HEK293 (cell line): ENCODE measurements around the gene PPARGC1A.

ENCODE experiments used
- BCL11A ChIP-seq: fragments of 450-650 bp; formaldehyde crosslinking; IDR thresholded peaks from 2 replicates; pipeline ENCODE4 v1.5.1; 2016; ENCODE audit warnings: low read depth, missing biosample characterization, missing genetic modification characterization
- ZBTB21 ChIP-seq: fragments of 450-650 bp; formaldehyde crosslinking; IDR thresholded peaks from 2 replicates; pipeline ENCODE4 v1.5.1; 2017; ENCODE audit warnings: missing biosample characterization, missing genetic modification characterization
- ZNF335 ChIP-seq: fragments of 450-650 bp; formaldehyde crosslinking; conservative IDR thresholded peaks from 2 replicates; pipeline ENCODE4 v1.5.1; 2016; ENCODE audit warnings: missing biosample characterization, missing genetic modification characterization
- ZNF37A ChIP-seq: fragments of 450-650 bp; IDR thresholded peaks from 2 replicates; pipeline ENCODE4 v1.5.1; 2018; ENCODE audit warnings: missing biosample characterization, missing genetic modification characterization
- ZNF76 ChIP-seq: fragments of 450-650 bp; formaldehyde crosslinking; IDR thresholded peaks from 2 replicates; pipeline ENCODE4; 2016; ENCODE audit warnings: low read depth, missing biosample characterization, missing genetic modification characterization, borderline replicate concordance
- TF ChIP-seq, protein P1 (sequence below): fragments of 450-650 bp; formaldehyde crosslinking; IDR thresholded peaks from 2 replicates; pipeline ENCODE4 v1.5.0; 2017; ENCODE audit warnings: missing biosample characterization, missing genetic modification characterization, borderline replicate concordance
- TF ChIP-seq, protein P2 (sequence below): fragments of 450-650 bp; formaldehyde crosslinking; IDR thresholded peaks from 2 replicates; pipeline ENCODE4 v1.5.1; 2016; ENCODE audit warnings: missing biosample characterization, missing genetic modification characterization

DNA sequence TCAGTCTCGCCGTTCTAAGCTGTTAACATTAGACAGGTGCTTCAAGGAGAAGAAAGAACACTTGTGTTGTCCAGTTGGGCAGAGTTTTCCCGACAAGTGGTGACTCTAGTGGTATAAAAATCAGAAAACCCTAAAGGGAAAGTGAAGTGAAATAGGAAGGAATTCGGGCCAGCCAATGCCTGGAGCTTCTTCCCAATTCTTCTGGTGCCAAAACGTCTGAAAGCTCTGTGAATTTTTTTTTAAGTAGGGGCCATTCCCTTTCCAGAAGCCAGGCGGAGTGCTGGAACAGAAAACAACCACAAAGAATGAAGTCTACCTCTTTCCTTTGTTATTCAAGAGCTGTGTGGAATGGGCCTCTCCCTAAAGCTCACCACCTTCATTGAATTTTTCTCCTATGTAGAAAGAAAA is 43.1 kb upstream of the PPARGC1A start:
- TF ChIP-seq, protein P1, sequence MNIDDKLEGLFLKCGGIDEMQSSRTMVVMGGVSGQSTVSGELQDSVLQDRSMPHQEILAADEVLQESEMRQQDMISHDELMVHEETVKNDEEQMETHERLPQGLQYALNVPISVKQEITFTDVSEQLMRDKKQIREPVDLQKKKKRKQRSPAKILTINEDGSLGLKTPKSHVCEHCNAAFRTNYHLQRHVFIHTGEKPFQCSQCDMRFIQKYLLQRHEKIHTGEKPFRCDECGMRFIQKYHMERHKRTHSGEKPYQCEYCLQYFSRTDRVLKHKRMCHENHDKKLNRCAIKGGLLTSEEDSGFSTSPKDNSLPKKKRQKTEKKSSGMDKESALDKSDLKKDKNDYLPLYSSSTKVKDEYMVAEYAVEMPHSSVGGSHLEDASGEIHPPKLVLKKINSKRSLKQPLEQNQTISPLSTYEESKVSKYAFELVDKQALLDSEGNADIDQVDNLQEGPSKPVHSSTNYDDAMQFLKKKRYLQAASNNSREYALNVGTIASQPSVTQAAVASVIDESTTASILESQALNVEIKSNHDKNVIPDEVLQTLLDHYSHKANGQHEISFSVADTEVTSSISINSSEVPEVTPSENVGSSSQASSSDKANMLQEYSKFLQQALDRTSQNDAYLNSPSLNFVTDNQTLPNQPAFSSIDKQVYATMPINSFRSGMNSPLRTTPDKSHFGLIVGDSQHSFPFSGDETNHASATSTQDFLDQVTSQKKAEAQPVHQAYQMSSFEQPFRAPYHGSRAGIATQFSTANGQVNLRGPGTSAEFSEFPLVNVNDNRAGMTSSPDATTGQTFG (tag by site-specific recombination) = no peak
- TF ChIP-seq BCL11A (tag by site-specific recombination) = no peak
- no peak for TF ChIP-seq ZNF335 (tag by site-specific recombination)
- TF ChIP-seq, protein P2, sequence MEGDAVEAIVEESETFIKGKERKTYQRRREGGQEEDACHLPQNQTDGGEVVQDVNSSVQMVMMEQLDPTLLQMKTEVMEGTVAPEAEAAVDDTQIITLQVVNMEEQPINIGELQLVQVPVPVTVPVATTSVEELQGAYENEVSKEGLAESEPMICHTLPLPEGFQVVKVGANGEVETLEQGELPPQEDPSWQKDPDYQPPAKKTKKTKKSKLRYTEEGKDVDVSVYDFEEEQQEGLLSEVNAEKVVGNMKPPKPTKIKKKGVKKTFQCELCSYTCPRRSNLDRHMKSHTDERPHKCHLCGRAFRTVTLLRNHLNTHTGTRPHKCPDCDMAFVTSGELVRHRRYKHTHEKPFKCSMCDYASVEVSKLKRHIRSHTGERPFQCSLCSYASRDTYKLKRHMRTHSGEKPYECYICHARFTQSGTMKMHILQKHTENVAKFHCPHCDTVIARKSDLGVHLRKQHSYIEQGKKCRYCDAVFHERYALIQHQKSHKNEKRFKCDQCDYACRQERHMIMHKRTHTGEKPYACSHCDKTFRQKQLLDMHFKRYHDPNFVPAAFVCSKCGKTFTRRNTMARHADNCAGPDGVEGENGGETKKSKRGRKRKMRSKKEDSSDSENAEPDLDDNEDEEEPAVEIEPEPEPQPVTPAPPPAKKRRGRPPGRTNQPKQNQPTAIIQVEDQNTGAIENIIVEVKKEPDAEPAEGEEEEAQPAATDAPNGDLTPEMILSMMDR (tag by site-specific recombination) = no peak
- TF ChIP-seq ZNF37A = no peak
- TF ChIP-seq ZBTB21 (tag by site-specific recombination) = no peak
- TF ChIP-seq ZNF76 (tag by site-specific recombination) = no peak
